ENCODE results near the gene CLEC20A. TPM values are rescaled to one million over a fixed set of nuclear protein-coding genes. Genes with fewer than 3 reads are reported as not detected.

CLEC20A gene
- total and polyA plus RNA-seq, 9 of the 15 experiments (the other 6 are each of a cell fraction or from before 2014, with no cell fraction given) = not detected

GRCh38 chr1:178492341-178492740 is 4.4 kb downstream of the CLEC20A start (continued):
- TF ChIP-seq CHD7 (IDR thresholded peaks at IDR 0.05; ENCODE audit: low read depth, low read length) (no peak), FOXK2 (conservative IDR thresholded peaks at IDR 0.05 in 1 of 2, IDR thresholded peaks at IDR 0.05 in 1 of 2; ENCODE audit: low read depth in 2 of 2) (no peak)

All from K562 (cell line).